Central memory CD8-positive, alpha-beta T cell (primary cell): ENCODE results near the gene APOL4.
"Not testable (repeated sequence)": the region's sequence is repeated elsewhere in the genome, so short reads cannot be mapped to it uniquely, and the experiment has no call there.

Source experiments
- ATAC-seq: fragments of 150-1000 bp; cut with Tn5 transposase; replicated peaks from 2 replicates; pipeline ENCODE4 v1.10.0; 2022; ENCODE audit warnings: mild to moderate bottlenecking, moderate FRiP score, moderate number of reproducible peaks; ENCODE audit not compliant: poor library complexity, severe bottlenecking; ENCODE audit errors: extremely low read depth
- DNase-seq, 2 donors: peaks; one replicate each; pipeline ENCODE4 v3.0.0; 2021; ENCODE audit warnings: low spot score in 2 of 2
- H3K27ac Mint-ChIP-seq: one replicate; pipeline ENCODE4 v1.8.0; 2022; ENCODE audit warnings: low read depth, mild to moderate bottlenecking, moderate library complexity, mixed read lengths
- H3K27me3 Mint-ChIP-seq: one replicate; pipeline ENCODE4 v1.8.0; 2022; ENCODE audit warnings: mixed read lengths
- H3K36me3 Mint-ChIP-seq: one replicate; pipeline ENCODE4 v1.8.0; 2022; ENCODE audit warnings: mild to moderate bottlenecking, moderate library complexity, mixed read lengths; ENCODE audit not compliant: insufficient read depth
- H3K4me1 Mint-ChIP-seq: one replicate; pipeline ENCODE4 v1.8.0; 2022; ENCODE audit warnings: mixed read lengths
- H3K4me3 Mint-ChIP-seq: one replicate; pipeline ENCODE4 v1.8.0; 2022; ENCODE audit warnings: mild to moderate bottlenecking, moderate library complexity, mixed read lengths
- H3K9me3 Mint-ChIP-seq: one replicate; pipeline ENCODE4 v1.8.0; 2022; ENCODE audit warnings: mixed read lengths

APOL4 gene

GRCh38 chr22:36237462-36238372 is 36.1 kb upstream of the APOL4 start:
- DNase-seq: no peak
- ATAC-seq: no peak

DNA sequence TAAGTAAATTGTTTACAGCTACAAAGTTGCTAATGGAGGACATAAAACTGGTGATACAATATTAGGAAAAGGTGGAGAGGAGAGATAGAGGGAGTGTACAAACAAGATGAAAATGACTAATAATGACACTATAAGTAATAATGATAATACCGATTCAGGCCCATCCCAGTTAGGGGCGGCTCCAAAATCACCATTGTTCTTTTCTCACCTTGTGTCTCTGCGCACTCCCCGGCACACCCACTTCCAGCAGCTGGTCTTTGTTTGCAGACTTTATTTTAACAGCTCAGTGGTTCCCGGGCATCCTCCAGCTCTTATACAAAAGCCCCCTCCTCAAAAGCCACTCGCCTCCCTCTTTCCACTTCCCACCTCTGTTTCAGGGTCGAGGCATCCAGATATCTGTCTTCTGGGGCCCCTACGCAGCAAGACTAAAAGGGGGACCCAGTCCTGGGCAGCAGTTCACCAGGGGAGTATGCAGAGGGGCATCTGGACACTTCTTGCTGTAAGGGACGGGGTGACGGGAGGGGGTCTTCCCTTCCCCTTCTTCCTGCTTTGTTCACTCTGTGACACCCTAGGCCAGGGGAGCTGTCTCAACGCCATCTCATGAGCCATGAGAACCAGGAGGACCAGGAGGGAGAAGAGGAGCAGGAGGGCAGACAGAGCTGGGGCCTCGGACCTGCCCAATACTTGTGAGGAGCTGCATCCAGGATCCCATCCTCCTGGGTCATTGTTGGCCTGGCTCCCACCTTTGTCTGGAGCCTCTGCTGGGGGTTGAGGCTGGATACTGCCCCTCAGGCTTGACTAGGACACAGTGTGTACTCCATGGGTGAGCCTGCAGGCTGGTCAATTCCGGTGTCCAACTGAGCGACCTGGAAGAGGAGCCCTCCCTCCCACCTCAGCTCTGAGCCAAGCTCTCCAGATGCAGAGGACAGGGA is 35.0 kb upstream of the APOL4 start:
- peaks cover 80% of the 10 kb centered on the region for H3K4me1 Mint-ChIP-seq
- DNase-seq (no peak), ATAC-seq (no peak)
- peak overlapping the region; percentile 70 for H3K27ac Mint-ChIP-seq
- H3K27me3 Mint-ChIP-seq: no peaks in the 10 kb centered on the region
- no peaks in the 10 kb centered on the region for H3K9me3 Mint-ChIP-seq
- peak overlapping the region; percentile 99 for H3K4me3 Mint-ChIP-seq
- H3K36me3 Mint-ChIP-seq: peaks cover 32% of the 10 kb centered on the region

More at GRCh38 chr22:36237462-36238372, 36.1 kb upstream of the APOL4 start:
- peak overlapping the region; percentile 94 for H3K27ac Mint-ChIP-seq
- peak overlapping the region; percentile 99 for H3K4me3 Mint-ChIP-seq
- peaks cover 28% of the 10 kb centered on the region for H3K36me3 Mint-ChIP-seq
- H3K9me3 Mint-ChIP-seq: no peaks in the 10 kb centered on the region
- no peaks in the 10 kb centered on the region for H3K27me3 Mint-ChIP-seq
- peaks cover 72% of the 10 kb centered on the region for H3K4me1 Mint-ChIP-seq

DNA sequence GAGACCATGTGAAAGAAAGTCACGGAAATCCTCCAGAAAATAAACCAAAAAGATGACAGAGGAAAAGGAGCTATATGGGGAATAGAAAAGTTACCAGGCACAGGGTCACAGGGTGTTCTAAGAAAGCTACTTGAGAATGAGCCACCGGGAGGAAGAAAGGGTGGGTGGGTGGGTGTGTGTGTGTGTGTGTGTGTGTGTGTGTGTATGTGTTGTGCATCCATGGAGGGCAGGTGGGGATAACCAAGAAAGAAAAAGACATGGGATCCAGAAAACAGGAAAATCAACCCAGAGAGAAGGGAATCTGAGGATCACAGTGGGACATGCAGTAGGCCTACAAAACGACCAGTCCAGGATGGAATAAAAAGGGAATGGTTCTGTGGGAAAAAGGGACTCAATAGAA is 34.0 kb upstream of the APOL4 start:
- H3K4me1 Mint-ChIP-seq: peaks cover 80% of the 10 kb centered on the region
- no peaks in the 10 kb centered on the region for H3K9me3 Mint-ChIP-seq
- DNase-seq: no peak
- H3K27ac Mint-ChIP-seq: peak overlapping the region; percentile 63
- H3K36me3 Mint-ChIP-seq: peaks cover 37% of the 10 kb centered on the region
- H3K27me3 Mint-ChIP-seq: no peaks in the 10 kb centered on the region
- H3K4me3 Mint-ChIP-seq: peak overlapping the region; percentile 99
- ATAC-seq: no peak

- Mint-ChIP-seq H3K4me1 (peaks cover 73% of the 10 kb centered on the region), H3K36me3 (peaks cover 38% of the 10 kb centered on the region), H3K4me3 (no peak overlapping the region), H3K27ac (peak overlapping the region; percentile 87), H3K9me3 (no peaks in the 10 kb centered on the region), H3K27me3 (no peaks in the 10 kb centered on the region)
- DNase-seq: no peak
- ATAC-seq: no peak
Measured at GRCh38 chr22:36234919-36235318, 33.3 kb upstream of the APOL4 start.

- Mint-ChIP-seq H3K36me3 (peaks cover 42% of the 10 kb centered on the region), H3K4me1 (peaks cover 66% of the 10 kb centered on the region), H3K9me3 (no peaks in the 10 kb centered on the region), H3K4me3 (no peak overlapping the region), H3K27me3 (no peaks in the 10 kb centered on the region), H3K27ac (peak overlapping the region; percentile 87)
- DNase-seq (no peak), ATAC-seq (no peak)
Measured at GRCh38 chr22:36234213-36234612, 32.6 kb upstream of the APOL4 start.

- Mint-ChIP-seq H3K27ac (peak overlapping the region; percentile 87), H3K9me3 (no peaks in the 10 kb centered on the region), H3K4me1 (peaks cover 62% of the 10 kb centered on the region), H3K27me3 (no peaks in the 10 kb centered on the region), H3K36me3 (peaks cover 41% of the 10 kb centered on the region), H3K4me3 (no peak overlapping the region)
- DNase-seq: no peak
- no peak for ATAC-seq
Measured at GRCh38 chr22:36233796-36234195, 32.2 kb upstream of the APOL4 start.

DNA sequence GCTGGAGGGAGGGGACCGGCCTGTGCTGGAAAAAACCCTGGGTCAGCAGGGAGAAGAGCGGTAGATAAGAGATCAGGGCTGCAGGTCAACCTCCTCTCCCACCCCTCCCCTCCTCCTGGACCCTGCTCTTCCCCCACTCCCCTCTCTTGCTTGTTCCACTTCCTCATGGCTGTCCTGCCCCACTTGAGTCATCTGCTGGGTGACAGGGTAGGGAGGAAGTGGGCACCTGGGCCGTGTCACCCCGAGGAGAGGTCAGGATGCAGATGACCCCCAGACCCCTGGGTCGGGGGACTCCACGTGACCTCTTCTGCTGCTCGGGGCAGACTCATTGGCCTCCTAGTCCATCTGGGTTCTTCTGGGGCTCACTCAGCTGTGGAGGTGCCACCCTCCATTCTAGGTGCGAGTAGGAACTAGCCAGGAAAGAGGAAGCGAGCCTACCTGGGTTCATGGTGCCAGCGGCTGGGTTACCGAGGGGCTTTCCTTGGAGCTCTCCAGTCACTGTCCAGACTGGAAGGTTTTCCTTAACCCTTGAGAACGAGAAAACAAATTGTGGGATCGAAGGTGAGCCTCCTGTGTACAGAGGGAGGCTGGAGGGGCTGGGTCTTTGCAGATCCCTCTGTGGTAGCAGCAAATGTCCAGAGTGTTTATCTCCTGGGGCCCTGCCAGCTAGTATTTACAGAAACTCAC is 31.2 kb upstream of the APOL4 start:
- Mint-ChIP-seq H3K27ac (peak overlapping the region; percentile 87), H3K9me3 (no peaks in the 10 kb centered on the region), H3K27me3 (no peaks in the 10 kb centered on the region), H3K4me3 (no peak overlapping the region), H3K36me3 (peaks cover 43% of the 10 kb centered on the region), H3K4me1 (peaks cover 53% of the 10 kb centered on the region)
- no peak for DNase-seq
- no peak for ATAC-seq

- H3K9me3 Mint-ChIP-seq, ATAC-seq, H3K27ac Mint-ChIP-seq, DNase-seq, H3K27me3 Mint-ChIP-seq, H3K4me3 Mint-ChIP-seq: not testable (repeated sequence)
- peaks cover 51% of the 10 kb centered on the region for H3K36me3 Mint-ChIP-seq
- peaks cover 47% of the 10 kb centered on the region for H3K4me1 Mint-ChIP-seq
Measured at GRCh38 chr22:36231051-36231450, 29.4 kb upstream of the APOL4 start.

- not testable (repeated sequence) for ATAC-seq, H3K4me3 Mint-ChIP-seq, DNase-seq, H3K9me3 Mint-ChIP-seq, H3K27me3 Mint-ChIP-seq
- Mint-ChIP-seq H3K36me3 (peaks cover 41% of the 10 kb centered on the region), H3K4me1 (peaks cover 33% of the 10 kb centered on the region), H3K27ac (peak overlapping the region; percentile 65)
Measured at GRCh38 chr22:36229649-36230048, 28.0 kb upstream of the APOL4 start.

DNA sequence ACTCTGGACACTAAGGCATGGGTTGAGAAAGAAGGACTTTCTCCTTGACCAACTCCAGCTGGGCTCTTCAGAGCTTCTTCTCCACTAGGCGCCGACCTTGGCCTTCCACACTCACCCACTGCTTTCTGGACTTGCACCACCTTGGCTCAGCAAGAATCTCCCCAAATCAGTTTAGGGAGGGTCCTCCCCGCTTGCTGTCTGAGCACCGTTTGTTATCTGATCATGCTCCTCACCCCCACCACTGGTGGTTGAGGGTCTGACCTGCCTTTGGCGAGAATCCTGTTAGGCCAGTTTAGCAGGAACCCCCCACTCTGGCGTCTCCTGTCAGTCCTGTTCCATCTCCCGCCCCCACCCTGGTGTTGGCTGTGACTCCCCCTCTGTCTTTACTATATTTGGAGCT is 27.3 kb upstream of the APOL4 start:
- H3K36me3 Mint-ChIP-seq: peaks cover 38% of the 10 kb centered on the region
- peak overlapping the region; percentile 65 for H3K27ac Mint-ChIP-seq
- peaks cover 26% of the 10 kb centered on the region for H3K4me1 Mint-ChIP-seq
- no peaks in the 10 kb centered on the region for H3K9me3 Mint-ChIP-seq
- H3K4me3 Mint-ChIP-seq: no peak overlapping the region
- no peak for DNase-seq
- H3K27me3 Mint-ChIP-seq: no peaks in the 10 kb centered on the region
- ATAC-seq: no peak

GRCh38 chr22:36228369-36228768 is 26.8 kb upstream of the APOL4 start:
- not testable (repeated sequence) for H3K27me3 Mint-ChIP-seq, ATAC-seq, H3K9me3 Mint-ChIP-seq, H3K27ac Mint-ChIP-seq, H3K4me3 Mint-ChIP-seq, DNase-seq
- peaks cover 37% of the 10 kb centered on the region for H3K36me3 Mint-ChIP-seq
- peaks cover 20% of the 10 kb centered on the region for H3K4me1 Mint-ChIP-seq

- no peak overlapping the region for H3K27ac Mint-ChIP-seq
- no peak for DNase-seq
- no peak overlapping the region for H3K4me3 Mint-ChIP-seq
- no peak for ATAC-seq
- peaks cover 18% of the 10 kb centered on the region for H3K4me1 Mint-ChIP-seq
- no peaks in the 10 kb centered on the region for H3K27me3 Mint-ChIP-seq
- H3K9me3 Mint-ChIP-seq: no peaks in the 10 kb centered on the region
- H3K36me3 Mint-ChIP-seq: peaks cover 33% of the 10 kb centered on the region
Measured at GRCh38 chr22:36227806-36228205, 26.2 kb upstream of the APOL4 start.
